GM18526 (cell line): ENCODE data around the gene PCDHGA3.
"Not testable (repeated sequence)": the region's sequence is repeated elsewhere in the genome, so short reads cannot be mapped to it uniquely, and the experiment has no call there.

Experiments used
- POLR2A ChIP-seq: IDR thresholded peaks from 3 replicates; pipeline ENCODE4 v1.6.1; 2011; ENCODE audit not compliant: insufficient read length; ENCODE audit errors: extremely low read depth

Gene PCDHGA3

DNA sequence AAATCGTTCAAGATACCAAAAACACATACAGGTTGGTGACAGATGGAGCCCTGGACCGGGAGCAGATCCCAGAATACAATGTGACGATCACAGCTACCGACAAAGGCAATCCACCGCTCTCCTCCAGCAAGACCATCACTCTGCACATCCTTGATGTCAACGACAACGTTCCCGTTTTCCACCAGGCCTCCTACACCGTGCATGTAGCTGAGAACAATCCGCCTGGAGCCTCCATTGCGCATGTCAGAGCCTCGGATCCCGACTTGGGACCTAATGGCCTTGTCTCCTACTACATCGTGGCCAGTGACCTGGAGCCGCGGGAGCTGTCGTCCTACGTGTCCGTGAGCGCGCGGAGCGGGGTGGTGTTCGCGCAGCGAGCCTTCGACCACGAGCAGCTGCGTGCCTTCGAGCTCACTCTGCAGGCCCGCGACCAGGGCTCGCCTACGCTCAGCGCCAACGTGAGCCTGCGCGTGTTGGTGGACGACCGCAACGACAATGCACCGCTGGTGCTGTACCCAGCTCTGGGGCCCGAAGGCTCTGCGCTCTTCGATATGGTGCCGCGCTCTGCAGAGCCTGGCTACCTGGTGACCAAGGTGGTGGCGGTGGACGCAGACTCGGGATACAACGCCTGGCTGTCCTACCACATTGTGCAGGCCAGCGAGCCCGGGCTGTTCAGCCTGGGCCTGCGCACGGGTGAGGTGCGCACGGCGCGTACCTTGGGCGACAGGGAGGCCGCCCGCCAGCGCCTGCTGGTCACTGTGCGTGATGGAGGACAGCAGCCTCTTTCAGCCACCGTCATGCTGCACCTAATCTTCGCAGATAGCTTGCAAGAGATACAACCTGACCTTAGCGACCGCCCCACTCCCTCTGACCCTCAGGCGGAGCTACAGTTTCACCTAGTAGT, 28.2 kb downstream of the PCDHGA3 start:
- TF ChIP-seq POLR2A = no peak

GRCh38 chr5:141373673-141374317, 30.2 kb downstream of the PCDHGA3 start, which contains the start of gene PCDHGA6:
Gene PCDHGA6, plus strand, starts transcription at chr5:141373891. Its CDS starts 193 bp downstream, at chr5:141374084.
- no peak for TF ChIP-seq POLR2A

- TF ChIP-seq POLR2A = no peak
Measured at GRCh38 chr5:141374627-141375026, 31.0 kb downstream of the PCDHGA3 start.

GRCh38 chr5:141382469-141383294, 39.1 kb downstream of the PCDHGA3 start, which contains the start of gene PCDHGA7:
Gene PCDHGA7, plus strand, starts transcription at chr5:141382742. Its CDS starts 158 bp downstream, at chr5:141382900.
- no peak for TF ChIP-seq POLR2A

DNA sequence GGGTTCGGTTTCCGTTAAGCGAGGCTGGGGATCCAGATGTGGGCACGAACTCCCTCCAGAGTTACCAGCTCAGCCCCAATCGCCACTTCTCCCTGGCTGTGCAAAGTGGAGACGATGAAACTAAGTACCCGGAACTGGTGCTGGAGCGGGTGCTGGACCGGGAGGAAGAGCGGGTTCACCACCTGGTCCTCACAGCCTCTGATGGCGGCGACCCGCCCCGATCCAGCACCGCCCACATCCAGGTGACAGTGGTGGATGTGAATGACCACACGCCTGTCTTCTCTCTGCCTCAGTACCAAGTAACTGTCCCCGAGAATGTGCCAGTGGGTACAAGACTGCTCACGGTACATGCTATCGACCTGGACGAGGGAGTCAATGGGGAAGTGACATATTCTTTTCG, 39.7 kb downstream of the PCDHGA3 start:
- TF ChIP-seq POLR2A = no peak

- TF ChIP-seq POLR2A = no peak
Measured at GRCh38 chr5:141384471-141385267, 41.0 kb downstream of the PCDHGA3 start.

GRCh38 chr5:141387557-141388311, 44.1 kb downstream of the PCDHGA3 start, which contains the start of gene PCDHGB4:
Gene PCDHGB4, plus strand, starts transcription at chr5:141387698. Its CDS starts 187 bp downstream, at chr5:141387885.
- TF ChIP-seq POLR2A = not testable (repeated sequence)

DNA sequence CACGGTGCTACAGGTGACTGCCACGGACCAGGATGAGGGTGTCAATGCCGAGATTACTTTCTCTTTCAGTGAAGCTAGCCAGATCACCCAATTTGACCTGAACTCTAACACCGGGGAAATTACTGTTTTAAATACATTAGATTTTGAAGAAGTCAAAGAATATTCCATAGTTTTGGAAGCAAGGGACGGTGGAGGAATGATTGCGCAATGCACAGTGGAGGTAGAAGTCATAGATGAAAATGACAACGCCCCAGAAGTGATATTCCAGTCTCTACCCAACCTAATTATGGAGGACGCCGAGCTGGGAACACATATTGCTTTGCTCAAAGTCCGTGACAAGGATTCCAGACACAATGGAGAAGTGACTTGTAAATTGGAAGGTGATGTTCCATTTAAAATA, 45.0 kb downstream of the PCDHGA3 start:
- TF ChIP-seq POLR2A = no peak

GRCh38 chr5:141389153-141390042, 45.8 kb downstream of the PCDHGA3 start:
- no peak for TF ChIP-seq POLR2A

GRCh38 chr5:141392429-141393198, 49.0 kb downstream of the PCDHGA3 start, which contains the start of gene PCDHGA8:
Gene PCDHGA8, plus strand, starts transcription at chr5:141392633. Its CDS starts 181 bp downstream, at chr5:141392814.
- no peak for TF ChIP-seq POLR2A

GRCh38 chr5:141393267-141393666, 49.6 kb downstream of the PCDHGA3 start:
- no peak for TF ChIP-seq POLR2A
